GM23338 (cell line): ENCODE data around the gene GRM4. TPM values are rescaled to one million over a fixed set of nuclear protein-coding genes. Genes with fewer than 3 reads are reported as not detected.

Source experiments
- ATAC-seq: fragments of 200-7000 bp; cut with Tn5 transposase; 3 replicates; pipeline ENCODE4 v1.9.1; 2020
- DNase-seq: peaks from one replicate; pipeline ENCODE4 v3.0.0-alpha.2; 2015; ENCODE audit warnings: low spot score
- H2AFZ ChIP-seq: fragments of 200-600 bp; sonication (generic); 2 replicates; pipeline ENCODE4 v1.8.0; 2016; ENCODE audit warnings: antibody characterized with exemption, mild to moderate bottlenecking, moderate library complexity
- H3F3A ChIP-seq: fragments of 200-600 bp; sonication (generic); replicated peaks from 2 replicates; pipeline ENCODE4 v1.8.0; 2017; ENCODE audit warnings: antibody characterized with exemption, mixed run types, low read depth
- H3K27ac ChIP-seq: fragments of 200-600 bp; sonication (generic); 2 replicates; pipeline ENCODE4 v1.6.1; 2016; ENCODE audit warnings: low read depth
- H3K27me3 ChIP-seq: fragments of 200-600 bp; sonication (generic); 2 replicates; pipeline ENCODE4 v1.8.0; 2016; ENCODE audit warnings: mild to moderate bottlenecking, mixed run types, moderate library complexity; ENCODE audit not compliant: insufficient read depth
- H3K36me3 ChIP-seq: fragments of 200-600 bp; sonication (generic); 2 replicates; pipeline ENCODE4 v1.8.0; 2016; ENCODE audit warnings: mild to moderate bottlenecking; ENCODE audit not compliant: insufficient read depth
- H3K4me1 ChIP-seq: fragments of 200-600 bp; sonication (generic); 2 replicates; pipeline ENCODE4 v1.8.0; 2016; ENCODE audit warnings: mild to moderate bottlenecking, moderate library complexity; ENCODE audit not compliant: insufficient read depth
- H3K4me2 ChIP-seq: fragments of 200-600 bp; sonication (generic); 2 replicates; pipeline ENCODE4 v1.7.1; 2017; ENCODE audit warnings: mixed run types
- H3K4me3 ChIP-seq: fragments of 200-600 bp; sonication (generic); 2 replicates; pipeline ENCODE4 v1.6.1; 2016; ENCODE audit warnings: mixed run types
- H3K79me2 ChIP-seq: fragments of 200-600 bp; sonication (generic); replicated peaks from 2 replicates; pipeline ENCODE4 v1.8.0; 2017; ENCODE audit warnings: mild to moderate bottlenecking; ENCODE audit not compliant: insufficient read depth
- H3K9me2 ChIP-seq: fragments of 200-600 bp; sonication (generic); 2 replicates; pipeline ENCODE4 v1.8.0; 2017; ENCODE audit not compliant: insufficient read depth
- H4K20me1 ChIP-seq: fragments of 200-600 bp; sonication (generic); replicated peaks from 2 replicates; pipeline ENCODE4 v1.8.0; 2017; ENCODE audit warnings: mild to moderate bottlenecking; ENCODE audit not compliant: insufficient read depth
- H3K27ac Mint-ChIP-seq: 2 replicates; pipeline ENCODE4 v1.8.0; 2020; ENCODE audit warnings: inconsistent platforms, mild to moderate bottlenecking, moderate library complexity, mixed read lengths
- H3K27me3 Mint-ChIP-seq: 3 replicates; pipeline ENCODE4 v1.8.0; 2022; ENCODE audit warnings: low read depth, mild to moderate bottlenecking, moderate library complexity, mixed read lengths, inconsistent platforms; ENCODE audit not compliant: insufficient read depth, poor library complexity
- H3K36me3 Mint-ChIP-seq: 3 replicates; pipeline ENCODE4 v1.8.0; 2021; ENCODE audit warnings: low read depth, mild to moderate bottlenecking, inconsistent platforms, moderate library complexity, mixed read lengths
- H3K4me1 Mint-ChIP-seq: 3 replicates; pipeline ENCODE4 v1.8.0; 2020; ENCODE audit warnings: mild to moderate bottlenecking, inconsistent platforms, mixed read lengths
- H3K4me3 Mint-ChIP-seq: 3 replicates; pipeline ENCODE4 v1.8.0; 2021; ENCODE audit warnings: moderate library complexity, mild to moderate bottlenecking, inconsistent platforms, mixed read lengths
- H3K9me3 Mint-ChIP-seq: 3 replicates; pipeline ENCODE4 v1.8.0; 2020; ENCODE audit warnings: moderate library complexity, mild to moderate bottlenecking, inconsistent platforms, mixed read lengths
- CREB1 ChIP-seq: fragments of 250-450 bp; sonication (Bioruptor Pico); IDR thresholded peaks from 2 replicates; pipeline ENCODE4 v1.5.0; 2020; ENCODE audit warnings: low read depth, mild to moderate bottlenecking, moderate library complexity
- EZH2 ChIP-seq: fragments of 200-600 bp; sonication (generic); IDR thresholded peaks from one replicate; pipeline ENCODE4 v1.8.0; 2017; ENCODE audit warnings: antibody characterized with exemption, mild to moderate bottlenecking, low read depth; ENCODE audit not compliant: unreplicated experiment
- ZNF331 ChIP-seq: fragments of 250-450 bp; sonication (Bioruptor Pico); IDR thresholded peaks from 2 replicates; pipeline ENCODE4 v1.5.0; 2020; ENCODE audit warnings: low read depth, mild to moderate bottlenecking, moderate library complexity
- polyA plus RNA-seq: library from polyadenylated mRNA; unstranded; fragments of >200 nt; fragmentation: Nextera tagmentation; extraction: Ambion mirVana; gene quantifications from 2 replicates; pipeline ENCODE4 v1.2.1, GENCODE V29; 2016
- total RNA-seq: library from RNA; depleted of rRNA; stranded (reverse); fragments of >200 nt; shearing (Covaris generic); gene quantifications from 2 replicates; pipeline ENCODE4 v1.2.3, GENCODE V29; 2014
- TF ChIP-seq, protein P1 (sequence below), 2 experiments: fragments of 200-600 bp in 1 of 2; sonication (generic) in 1 of 2; conservative IDR thresholded peaks; 2 replicates each; pipeline versions ENCODE4 v1.5.1 to v1.6.1; 2016 to 2017; ENCODE audit warnings: antibody characterized with exemption in 2 of 2, low read depth in 2 of 2, mild to moderate bottlenecking in 2 of 2, moderate library complexity in 1 of 2
- TF ChIP-seq, protein P2 (sequence below): IDR thresholded peaks from 2 replicates; pipeline ENCODE4 v1.6.1; 2016; ENCODE audit warnings: antibody characterized with exemption
- TF ChIP-seq, protein P3 (sequence below): fragments of 250-450 bp; sonication (Bioruptor Pico); IDR thresholded peaks from 2 replicates; pipeline ENCODE4 v1.5.0; 2020; ENCODE audit warnings: mild to moderate bottlenecking, moderate library complexity

Gene GRM4
- total and polyA plus RNA-seq, 2 experiments from 2014 or later = 7.0 to 30.6 TPM

DNA sequence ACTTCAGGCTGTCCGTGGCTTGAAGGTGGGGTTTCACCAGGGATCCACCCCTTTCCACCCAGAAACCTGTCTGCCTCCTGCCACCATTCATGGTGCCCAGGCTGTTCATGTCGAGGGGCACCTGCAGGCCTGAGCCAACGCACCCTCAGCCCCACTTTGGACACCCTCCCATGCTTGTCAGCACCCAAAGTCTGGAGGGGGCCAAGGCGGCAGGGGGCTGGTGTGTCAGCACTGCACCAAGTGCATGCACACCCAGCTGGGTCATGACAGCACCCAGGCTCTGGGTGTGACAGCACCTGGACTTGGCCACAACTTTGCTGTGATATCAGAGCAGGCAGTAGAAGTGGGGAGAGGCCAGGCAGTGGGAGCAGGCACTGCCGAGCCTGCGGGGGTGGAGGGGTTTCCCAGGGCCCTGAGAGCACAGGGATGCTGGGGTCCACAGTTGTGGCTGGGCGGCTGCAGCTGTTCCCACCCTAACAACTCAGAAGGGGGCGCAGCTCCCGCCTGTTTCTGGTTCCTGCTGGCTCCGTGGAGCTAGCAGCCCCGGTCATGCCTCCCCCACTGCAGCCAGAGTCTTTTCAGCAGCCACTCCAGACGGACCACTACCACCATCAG is 33.3 kb upstream of the GRM4 start:
- Mint-ChIP-seq H3K9me3 (peaks cover 3% of the 10 kb centered on the region; the same call in 1 of the 3 replicates), H3K27ac (no peak overlapping the region), H3K4me3 (no peak overlapping the region), H3K4me1 (no peaks in the 10 kb centered on the region), H3K36me3 (no peaks in the 10 kb centered on the region), H3K27me3 (peaks cover 6% of the 10 kb centered on the region)
- Histone ChIP-seq H3K4me1 (no peaks in the 10 kb centered on the region), H3K4me2 (no peak overlapping the region), H3K36me3 (no peaks in the 10 kb centered on the region), H3K4me3 (no peak overlapping the region), H2AFZ (no peak overlapping the region), H3K9me2 (no peaks in the 10 kb centered on the region), H3K79me2 (no peaks in the 10 kb centered on the region), H3K27ac (no peak overlapping the region), H3K27me3 (no peaks in the 10 kb centered on the region), H4K20me1 (no peaks in the 10 kb centered on the region), H3F3A (no peaks in the 10 kb centered on the region)
- peak; percentile 42 for DNase-seq
- TF ChIP-seq, protein P1, sequence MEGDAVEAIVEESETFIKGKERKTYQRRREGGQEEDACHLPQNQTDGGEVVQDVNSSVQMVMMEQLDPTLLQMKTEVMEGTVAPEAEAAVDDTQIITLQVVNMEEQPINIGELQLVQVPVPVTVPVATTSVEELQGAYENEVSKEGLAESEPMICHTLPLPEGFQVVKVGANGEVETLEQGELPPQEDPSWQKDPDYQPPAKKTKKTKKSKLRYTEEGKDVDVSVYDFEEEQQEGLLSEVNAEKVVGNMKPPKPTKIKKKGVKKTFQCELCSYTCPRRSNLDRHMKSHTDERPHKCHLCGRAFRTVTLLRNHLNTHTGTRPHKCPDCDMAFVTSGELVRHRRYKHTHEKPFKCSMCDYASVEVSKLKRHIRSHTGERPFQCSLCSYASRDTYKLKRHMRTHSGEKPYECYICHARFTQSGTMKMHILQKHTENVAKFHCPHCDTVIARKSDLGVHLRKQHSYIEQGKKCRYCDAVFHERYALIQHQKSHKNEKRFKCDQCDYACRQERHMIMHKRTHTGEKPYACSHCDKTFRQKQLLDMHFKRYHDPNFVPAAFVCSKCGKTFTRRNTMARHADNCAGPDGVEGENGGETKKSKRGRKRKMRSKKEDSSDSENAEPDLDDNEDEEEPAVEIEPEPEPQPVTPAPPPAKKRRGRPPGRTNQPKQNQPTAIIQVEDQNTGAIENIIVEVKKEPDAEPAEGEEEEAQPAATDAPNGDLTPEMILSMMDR (conservative IDR thresholded peaks at IDR 0.05; ENCODE audit: low read depth in 2 of 2) = peak; percentile 34 to 50
- TF ChIP-seq, protein P2, sequence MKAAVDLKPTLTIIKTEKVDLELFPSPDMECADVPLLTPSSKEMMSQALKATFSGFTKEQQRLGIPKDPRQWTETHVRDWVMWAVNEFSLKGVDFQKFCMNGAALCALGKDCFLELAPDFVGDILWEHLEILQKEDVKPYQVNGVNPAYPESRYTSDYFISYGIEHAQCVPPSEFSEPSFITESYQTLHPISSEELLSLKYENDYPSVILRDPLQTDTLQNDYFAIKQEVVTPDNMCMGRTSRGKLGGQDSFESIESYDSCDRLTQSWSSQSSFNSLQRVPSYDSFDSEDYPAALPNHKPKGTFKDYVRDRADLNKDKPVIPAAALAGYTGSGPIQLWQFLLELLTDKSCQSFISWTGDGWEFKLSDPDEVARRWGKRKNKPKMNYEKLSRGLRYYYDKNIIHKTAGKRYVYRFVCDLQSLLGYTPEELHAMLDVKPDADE = no peak
- ATAC-seq = peak; percentile 68

DNA sequence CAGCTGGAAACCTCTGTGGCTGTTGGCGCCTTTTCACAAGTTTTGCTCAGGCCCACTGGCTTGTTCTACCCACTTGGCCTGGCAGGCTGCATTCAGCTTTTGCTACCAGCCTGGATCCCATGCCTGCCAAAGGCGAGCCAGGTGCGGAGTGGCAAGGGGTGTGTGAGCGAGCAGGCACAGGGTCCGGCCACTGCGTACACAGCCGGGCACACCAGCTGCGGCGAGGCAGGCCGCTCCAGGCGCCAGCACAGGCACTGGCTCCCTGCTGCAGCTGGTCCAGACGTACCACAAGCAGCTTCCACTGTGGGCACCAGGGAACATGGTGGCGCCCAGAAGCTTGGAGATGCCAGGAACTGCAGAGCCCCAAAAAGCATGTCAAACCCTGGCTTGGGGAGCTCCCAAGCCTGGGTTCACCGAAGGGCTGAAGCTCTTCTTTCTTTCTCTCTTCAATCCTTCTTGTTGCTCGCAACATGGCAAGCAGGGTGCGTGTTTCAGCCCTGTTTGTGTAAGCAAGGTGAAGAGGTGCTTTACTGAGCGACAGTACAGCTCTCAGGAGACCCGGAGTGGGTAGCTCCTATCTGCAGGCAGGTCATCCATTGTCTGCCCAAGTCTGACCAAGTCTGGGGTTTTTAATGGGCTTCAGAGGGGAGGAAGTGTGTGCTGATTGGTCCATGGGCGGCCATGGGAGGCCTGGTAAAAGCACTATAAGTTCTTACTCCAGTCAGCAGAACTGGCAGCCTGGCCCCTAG is 32.6 kb upstream of the GRM4 start:
- Histone ChIP-seq H3F3A (no peaks in the 10 kb centered on the region), H3K27me3 (no peaks in the 10 kb centered on the region), H3K27ac (no peak overlapping the region), H3K9me2 (no peaks in the 10 kb centered on the region), H3K4me3 (no peak overlapping the region), H3K4me2 (no peak overlapping the region), H3K36me3 (no peaks in the 10 kb centered on the region), H3K79me2 (no peaks in the 10 kb centered on the region), H4K20me1 (no peaks in the 10 kb centered on the region), H3K4me1 (no peaks in the 10 kb centered on the region), H2AFZ (no peak overlapping the region)
- no peak for DNase-seq
- Mint-ChIP-seq H3K4me3 (no peak overlapping the region; the same call in 2 of the 3 replicates), H3K27me3 (peaks cover 6% of the 10 kb centered on the region), H3K36me3 (no peaks in the 10 kb centered on the region), H3K27ac (no peak overlapping the region), H3K9me3 (peaks cover 3% of the 10 kb centered on the region; the same call in 1 of the 3 replicates), H3K4me1 (no peaks in the 10 kb centered on the region)
- no peak for TF ChIP-seq CREB1 (CRISPR knock-in tag)
- no peak for TF ChIP-seq ZNF331
- TF ChIP-seq EZH2 = no peak
- TF ChIP-seq, protein P3, sequence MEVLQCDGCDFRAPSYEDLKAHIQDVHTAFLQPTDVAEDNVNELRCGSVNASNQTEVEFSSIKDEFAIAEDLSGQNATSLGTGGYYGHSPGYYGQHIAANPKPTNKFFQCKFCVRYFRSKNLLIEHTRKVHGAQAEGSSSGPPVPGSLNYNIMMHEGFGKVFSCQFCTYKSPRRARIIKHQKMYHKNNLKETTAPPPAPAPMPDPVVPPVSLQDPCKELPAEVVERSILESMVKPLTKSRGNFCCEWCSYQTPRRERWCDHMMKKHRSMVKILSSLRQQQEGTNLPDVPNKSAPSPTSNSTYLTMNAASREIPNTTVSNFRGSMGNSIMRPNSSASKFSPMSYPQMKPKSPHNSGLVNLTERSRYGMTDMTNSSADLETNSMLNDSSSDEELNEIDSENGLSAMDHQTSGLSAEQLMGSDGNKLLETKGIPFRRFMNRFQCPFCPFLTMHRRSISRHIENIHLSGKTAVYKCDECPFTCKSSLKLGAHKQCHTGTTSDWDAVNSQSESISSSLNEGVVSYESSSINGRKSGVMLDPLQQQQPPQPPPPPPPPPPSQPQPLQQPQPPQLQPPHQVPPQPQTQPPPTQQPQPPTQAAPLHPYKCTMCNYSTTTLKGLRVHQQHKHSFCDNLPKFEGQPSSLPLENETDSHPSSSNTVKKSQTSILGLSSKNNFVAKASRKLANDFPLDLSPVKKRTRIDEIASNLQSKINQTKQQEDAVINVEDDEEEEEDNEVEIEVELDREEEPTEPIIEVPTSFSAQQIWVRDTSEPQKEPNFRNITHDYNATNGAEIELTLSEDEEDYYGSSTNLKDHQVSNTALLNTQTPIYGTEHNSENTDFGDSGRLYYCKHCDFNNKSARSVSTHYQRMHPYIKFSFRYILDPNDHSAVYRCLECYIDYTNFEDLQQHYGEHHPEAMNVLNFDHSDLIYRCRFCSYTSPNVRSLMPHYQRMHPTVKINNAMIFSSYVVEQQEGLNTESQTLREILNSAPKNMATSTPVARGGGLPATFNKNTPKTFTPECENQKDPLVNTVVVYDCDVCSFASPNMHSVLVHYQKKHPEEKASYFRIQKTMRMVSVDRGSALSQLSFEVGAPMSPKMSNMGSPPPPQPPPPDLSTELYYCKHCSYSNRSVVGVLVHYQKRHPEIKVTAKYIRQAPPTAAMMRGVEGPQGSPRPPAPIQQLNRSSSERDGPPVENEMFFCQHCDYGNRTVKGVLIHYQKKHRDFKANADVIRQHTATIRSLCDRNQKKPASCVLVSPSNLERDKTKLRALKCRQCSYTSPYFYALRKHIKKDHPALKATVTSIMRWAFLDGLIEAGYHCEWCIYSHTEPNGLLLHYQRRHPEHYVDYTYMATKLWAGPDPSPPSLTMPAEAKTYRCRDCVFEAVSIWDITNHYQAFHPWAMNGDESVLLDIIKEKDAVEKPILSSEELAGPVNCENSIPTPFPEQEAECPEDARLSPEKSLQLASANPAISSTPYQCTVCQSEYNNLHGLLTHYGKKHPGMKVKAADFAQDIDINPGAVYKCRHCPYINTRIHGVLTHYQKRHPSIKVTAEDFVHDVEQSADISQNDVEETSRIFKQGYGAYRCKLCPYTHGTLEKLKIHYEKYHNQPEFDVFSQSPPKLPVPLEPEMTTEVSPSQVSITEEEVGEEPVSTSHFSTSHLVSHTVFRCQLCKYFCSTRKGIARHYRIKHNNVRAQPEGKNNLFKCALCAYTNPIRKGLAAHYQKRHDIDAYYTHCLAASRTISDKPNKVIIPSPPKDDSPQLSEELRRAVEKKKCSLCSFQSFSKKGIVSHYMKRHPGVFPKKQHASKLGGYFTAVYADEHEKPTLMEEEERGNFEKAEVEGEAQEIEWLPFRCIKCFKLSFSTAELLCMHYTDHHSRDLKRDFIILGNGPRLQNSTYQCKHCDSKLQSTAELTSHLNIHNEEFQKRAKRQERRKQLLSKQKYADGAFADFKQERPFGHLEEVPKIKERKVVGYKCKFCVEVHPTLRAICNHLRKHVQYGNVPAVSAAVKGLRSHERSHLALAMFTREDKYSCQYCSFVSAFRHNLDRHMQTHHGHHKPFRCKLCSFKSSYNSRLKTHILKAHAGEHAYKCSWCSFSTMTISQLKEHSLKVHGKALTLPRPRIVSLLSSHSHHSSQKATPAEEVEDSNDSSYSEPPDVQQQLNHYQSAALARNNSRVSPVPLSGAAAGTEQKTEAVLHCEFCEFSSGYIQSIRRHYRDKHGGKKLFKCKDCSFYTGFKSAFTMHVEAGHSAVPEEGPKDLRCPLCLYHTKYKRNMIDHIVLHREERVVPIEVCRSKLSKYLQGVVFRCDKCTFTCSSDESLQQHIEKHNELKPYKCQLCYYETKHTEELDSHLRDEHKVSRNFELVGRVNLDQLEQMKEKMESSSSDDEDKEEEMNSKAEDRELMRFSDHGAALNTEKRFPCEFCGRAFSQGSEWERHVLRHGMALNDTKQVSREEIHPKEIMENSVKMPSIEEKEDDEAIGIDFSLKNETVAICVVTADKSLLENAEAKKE (CRISPR knock-in tag) = no peak
- no peak for ATAC-seq
